NT2/D1 (cell line): ENCODE measurements around the gene MRPS11.
"Not testable (repeated sequence)": the region's sequence is repeated elsewhere in the genome, so short reads cannot be mapped to it uniquely, and the experiment has no call there.

Experiments used
- DNase-seq: peaks from one replicate; pipeline ENCODE4 v3.0.0-alpha.2; 2011; ENCODE audit warnings: low read depth, low spot score
- H3K27me3 ChIP-seq: 2 replicates; pipeline ENCODE4 v1.6.0; 2011; ENCODE audit warnings: mild to moderate bottlenecking; ENCODE audit not compliant: insufficient read length, insufficient read depth
- H3K36me3 ChIP-seq: 2 replicates; pipeline ENCODE4 v1.6.1; 2011; ENCODE audit warnings: mild to moderate bottlenecking, low read length, mixed read lengths; ENCODE audit not compliant: insufficient read depth, insufficient read length
- H3K4me1 ChIP-seq: 2 replicates; pipeline ENCODE4 v1.5.1; 2011; ENCODE audit not compliant: insufficient read depth, insufficient read length
- H3K4me3 ChIP-seq: 2 replicates; pipeline ENCODE4 v1.5.1; 2011; ENCODE audit warnings: low read depth; ENCODE audit not compliant: insufficient read length
- H3K9ac ChIP-seq: 2 replicates; pipeline ENCODE4 v1.6.0; 2011; ENCODE audit warnings: low read depth; ENCODE audit not compliant: insufficient read length
- H3K9me3 ChIP-seq: 2 replicates; pipeline ENCODE4 v1.5.1; 2011; ENCODE audit warnings: mild to moderate bottlenecking, low read length; ENCODE audit not compliant: insufficient read depth
- SUZ12 ChIP-seq: IDR thresholded peaks from 2 replicates; pipeline ENCODE4 v1.6.1; 2011; ENCODE audit not compliant: insufficient read length, insufficient read depth; ENCODE audit errors: extremely low read depth
- YY1 ChIP-seq: IDR thresholded peaks from 2 replicates; pipeline ENCODE4 v1.6.1; 2011; ENCODE audit not compliant: insufficient read length, insufficient read depth
- ZNF274 ChIP-seq: IDR thresholded peaks from 2 replicates; pipeline ENCODE4 v1.6.1; 2011; ENCODE audit warnings: mild to moderate bottlenecking, low read depth, low read length

The MRPS11 gene

GRCh38 chr15:88456733-88457132 is 10.8 kb upstream of the MRPS11 start:
- H3K4me3 ChIP-seq: no peak overlapping the region
- H3K9ac ChIP-seq: no peak overlapping the region
- TF ChIP-seq ZNF274 (no peak), YY1 (no peak), SUZ12 (no peak)
- H3K27me3 ChIP-seq: no peaks in the 10 kb centered on the region
- H3K9me3 ChIP-seq: no peaks in the 10 kb centered on the region
- H3K36me3 ChIP-seq: peaks cover 57% of the 10 kb centered on the region
- H3K4me1 ChIP-seq: no peaks in the 10 kb centered on the region
- no peak for DNase-seq

DNA sequence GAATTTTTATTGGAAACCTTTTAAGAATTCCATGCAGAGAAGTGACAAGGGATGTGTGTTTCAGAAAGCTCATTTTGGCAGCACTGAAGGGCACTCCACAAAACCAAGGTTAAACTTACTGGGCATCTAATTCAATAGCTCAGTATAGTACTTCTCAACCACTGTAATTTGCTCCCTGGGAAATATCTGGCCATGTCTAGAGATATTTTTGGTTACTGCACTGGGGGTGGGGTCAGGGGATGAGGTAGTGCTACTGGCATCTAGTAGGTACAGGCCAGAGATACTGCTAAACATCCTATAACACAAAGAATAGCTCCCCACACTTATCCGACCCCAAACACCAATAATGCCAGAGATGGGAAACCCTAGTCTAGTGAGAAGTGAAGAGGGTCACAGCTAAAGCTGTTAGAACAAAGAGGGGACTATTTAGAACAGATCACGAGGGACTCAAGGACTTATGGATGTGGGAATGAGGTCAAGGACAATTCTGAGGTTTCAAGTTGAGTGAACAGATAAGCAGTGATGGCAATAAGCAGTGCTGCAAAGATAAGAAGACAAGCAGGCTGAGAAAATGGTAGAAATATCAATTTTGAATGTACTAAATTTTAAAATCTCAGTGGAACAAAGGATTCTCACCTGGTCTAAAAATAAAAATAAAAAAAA is 3.5 kb upstream of the MRPS11 start:
- Histone ChIP-seq H3K9ac (no peak overlapping the region), H3K27me3 (no peaks in the 10 kb centered on the region), H3K4me1 (no peaks in the 10 kb centered on the region), H3K36me3 (peaks cover 71% of the 10 kb centered on the region), H3K4me3 (no peak overlapping the region), H3K9me3 (no peaks in the 10 kb centered on the region)
- TF ChIP-seq ZNF274 (no peak), YY1 (no peak), SUZ12 (no peak)
- DNase-seq: no peak

DNA sequence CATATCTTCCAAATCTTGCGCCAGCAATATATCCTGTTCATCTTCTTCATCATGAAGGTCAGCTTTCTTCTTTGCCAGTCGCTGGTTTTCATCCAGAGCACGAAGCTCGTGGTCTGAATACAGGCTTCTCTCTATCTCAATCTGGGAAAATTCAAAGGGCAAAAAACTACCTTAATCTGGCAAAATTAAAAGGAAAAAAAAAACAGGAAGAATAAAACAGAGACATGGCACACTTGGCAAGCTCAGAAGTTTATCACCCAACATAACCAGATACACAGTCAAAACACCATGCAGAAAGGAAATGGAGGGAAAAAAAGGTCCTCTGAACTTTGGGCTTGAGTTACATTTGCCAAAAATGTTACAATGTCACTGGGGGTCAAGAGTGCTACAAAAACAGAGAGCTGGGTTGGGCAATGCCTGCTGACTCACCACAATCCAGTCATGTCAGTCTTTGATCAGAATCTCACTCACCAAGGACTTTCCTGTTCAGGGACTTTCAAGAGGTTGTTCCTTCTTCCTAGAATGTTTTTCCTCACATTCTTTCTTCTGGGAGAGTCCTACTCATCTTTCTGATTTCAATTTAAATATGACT is 1.8 kb upstream of the MRPS11 start:
- peak overlapping the region; percentile 98 for H3K4me3 ChIP-seq
- H3K9ac ChIP-seq: no peak overlapping the region
- no peaks in the 10 kb centered on the region for H3K9me3 ChIP-seq
- TF ChIP-seq ZNF274 (no peak), YY1 (no peak), SUZ12 (no peak)
- H3K4me1 ChIP-seq: no peaks in the 10 kb centered on the region
- no peak for DNase-seq
- H3K27me3 ChIP-seq: no peaks in the 10 kb centered on the region
- H3K36me3 ChIP-seq: peaks cover 69% of the 10 kb centered on the region

DNA sequence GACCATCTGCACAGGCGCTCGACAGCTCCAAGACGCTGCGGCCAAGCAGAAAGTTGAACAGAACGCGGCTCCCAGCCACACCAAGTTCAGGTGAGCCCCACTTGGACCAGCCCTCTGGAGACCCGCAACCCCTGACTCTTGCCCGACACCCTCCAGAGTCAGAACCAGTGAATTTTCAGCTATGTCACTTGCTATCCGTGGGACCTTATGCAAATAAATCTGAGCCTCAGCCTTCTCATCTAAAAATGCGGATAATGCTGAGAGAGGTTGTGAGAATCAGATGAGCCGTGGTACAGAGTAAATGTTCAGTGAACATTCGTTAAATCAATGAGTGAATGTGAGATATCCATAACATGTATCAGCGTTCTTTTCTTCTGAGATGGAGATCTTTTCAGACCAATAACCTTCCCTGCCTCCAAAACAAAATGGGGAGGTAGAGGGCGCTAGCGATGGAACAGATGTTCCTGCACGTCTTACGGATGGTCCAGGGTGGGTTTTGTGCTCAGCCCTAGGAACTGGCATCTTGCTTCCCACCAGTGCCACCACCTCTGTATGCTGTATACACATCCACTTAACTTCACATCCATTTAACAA is 524 bp downstream of the MRPS11 start:
- DNase-seq: no peak
- Histone ChIP-seq H3K36me3 (peaks cover 69% of the 10 kb centered on the region), H3K9me3 (no peaks in the 10 kb centered on the region), H3K4me1 (no peaks in the 10 kb centered on the region), H3K9ac (peak overlapping the region; percentile 98), H3K4me3 (peak overlapping the region; percentile 98), H3K27me3 (no peaks in the 10 kb centered on the region)
- no peak for TF ChIP-seq ZNF274
- TF ChIP-seq YY1: no peak
- no peak for TF ChIP-seq SUZ12

DNA sequence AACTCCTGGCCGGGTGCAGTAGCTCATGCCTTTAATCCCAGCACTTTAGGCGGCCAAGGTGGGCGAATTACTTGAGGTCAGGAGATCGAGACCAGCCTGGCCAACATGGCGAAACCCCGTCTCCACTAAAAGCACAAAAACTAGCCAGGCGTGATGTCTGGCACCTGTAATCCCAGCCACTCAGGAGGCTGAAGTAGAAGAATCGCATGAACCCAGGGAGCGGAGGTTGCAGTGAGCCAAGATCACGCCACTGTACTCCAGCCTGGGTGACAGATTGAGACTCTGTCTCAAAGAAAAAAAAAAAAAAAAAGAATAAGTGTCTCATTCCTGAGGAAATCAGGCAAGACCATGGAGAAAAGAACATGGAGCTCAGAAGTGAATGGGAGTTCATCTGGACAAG is 1.2 kb downstream of the MRPS11 start:
- peaks cover 69% of the 10 kb centered on the region for H3K36me3 ChIP-seq
- H3K4me3 ChIP-seq, H3K4me1 ChIP-seq, DNase-seq, H3K27me3 ChIP-seq, H3K9me3 ChIP-seq: not testable (repeated sequence)
- H3K9ac ChIP-seq: peak overlapping the region; percentile 98

GRCh38 chr15:88469321-88469720 is 1.8 kb downstream of the MRPS11 start:
- DNase-seq: no peak
- Histone ChIP-seq H3K9me3 (no peaks in the 10 kb centered on the region), H3K27me3 (no peaks in the 10 kb centered on the region), H3K4me3 (no peak overlapping the region), H3K9ac (no peak overlapping the region), H3K36me3 (peaks cover 64% of the 10 kb centered on the region), H3K4me1 (no peaks in the 10 kb centered on the region)
- TF ChIP-seq YY1 (no peak), SUZ12 (no peak), ZNF274 (no peak)

DNA sequence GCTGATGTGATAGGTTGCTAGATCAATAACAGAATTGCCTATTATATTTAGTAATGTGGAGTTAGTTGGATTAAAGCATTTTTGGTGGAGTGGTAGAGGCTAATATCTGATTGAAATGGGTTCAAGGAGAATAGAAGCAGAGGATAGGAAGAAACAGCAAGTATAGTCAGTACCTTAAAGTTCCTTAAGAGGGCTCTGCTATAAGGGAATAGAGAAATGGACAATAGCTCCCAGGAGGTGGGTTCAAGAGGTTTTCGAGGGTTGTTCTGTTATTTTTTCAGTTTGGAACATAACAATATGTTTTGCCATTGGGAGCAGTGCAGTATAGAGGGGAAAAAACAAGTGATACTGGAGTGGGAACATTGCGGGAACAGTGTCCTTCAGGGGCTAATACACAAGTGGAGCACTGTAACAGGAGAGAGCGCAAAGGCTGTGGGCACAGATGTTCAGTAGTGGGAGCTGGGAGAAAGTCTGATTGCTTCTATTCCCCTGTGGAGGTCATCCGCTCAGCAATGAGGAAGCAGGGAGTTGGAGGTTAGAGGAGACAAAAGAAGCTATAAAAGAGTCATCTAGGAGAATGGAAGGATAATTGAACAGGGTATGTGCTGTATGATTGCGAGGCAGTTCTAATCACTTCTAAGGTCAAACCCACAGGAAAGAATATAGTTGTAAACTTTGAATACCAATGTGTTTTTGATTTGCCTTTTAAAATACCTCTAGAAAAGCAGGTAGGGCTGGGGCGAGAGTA is 3.3 kb downstream of the MRPS11 start:
- Histone ChIP-seq H3K9ac (no peak overlapping the region), H3K36me3 (peaks cover 62% of the 10 kb centered on the region), H3K4me1 (no peaks in the 10 kb centered on the region), H3K4me3 (no peak overlapping the region), H3K9me3 (no peaks in the 10 kb centered on the region), H3K27me3 (no peaks in the 10 kb centered on the region)
- TF ChIP-seq ZNF274 (no peak), YY1 (no peak), SUZ12 (no peak)
- DNase-seq: no peak
